CD4-positive, alpha-beta T cell treated with Interleukin-6 at 100 ng/mL for 8 hours (primary cell): ENCODE results near the gene PACS1.
"Not testable (repeated sequence)": the region's sequence is repeated elsewhere in the genome, so short reads cannot be mapped to it uniquely, and the experiment has no call there.

Experiments
- DNase-seq: peaks from one replicate; pipeline ENCODE4 v3.0.0-alpha.2; 2020; ENCODE audit warnings: mixed read lengths, low spot score

Gene PACS1

GRCh38 chr11:66253081-66253480 lies 183.0 kb downstream of the PACS1 start:
- not testable (repeated sequence) for DNase-seq

GRCh38 chr11:66258473-66258893 lies 188.4 kb downstream of the PACS1 start:
- DNase-seq, result no peak

GRCh38 chr11:66259225-66259624 lies 189.2 kb downstream of the PACS1 start:
- no peak for DNase-seq

GRCh38 chr11:66259956-66260355 lies 189.9 kb downstream of the PACS1 start:
- no peak for DNase-seq

- DNase-seq, result no peak
These were observed 191.5 kb downstream of the PACS1 start for GRCh38 chr11:66261578-66261977.

- DNase-seq, result no peak
These were observed 192.1 kb downstream of the PACS1 start for GRCh38 chr11:66262191-66262590.

GRCh38 chr11:66262696-66263095 lies 192.6 kb downstream of the PACS1 start:
- DNase-seq, result no peak

- no peak for DNase-seq
These were observed 193.2 kb downstream of the PACS1 start for GRCh38 chr11:66263231-66263630.

GRCh38 chr11:66263785-66264184 lies 193.7 kb downstream of the PACS1 start:
- DNase-seq, result no peak

GRCh38 chr11:66264383-66264782 lies 194.3 kb downstream of the PACS1 start:
- no peak for DNase-seq

- no peak for DNase-seq
These were observed 194.8 kb downstream of the PACS1 start for GRCh38 chr11:66264914-66265313.

- DNase-seq, result no peak
These were observed 195.7 kb downstream of the PACS1 start for GRCh38 chr11:66265531-66266377.

GRCh38 chr11:66266378-66267038 lies 196.4 kb downstream of the PACS1 start:
- no peak for DNase-seq

- no peak for DNase-seq
These were observed 196.9 kb downstream of the PACS1 start for GRCh38 chr11:66267039-66267378.

- peak; percentile 86 for DNase-seq
These were observed 197.5 kb downstream of the PACS1 start for GRCh38 chr11:66267379-66268243.

GRCh38 chr11:66268244-66268951 lies 198.3 kb downstream of the PACS1 start, which contains the start of gene RAB1B:
TSS of gene RAB1B (plus strand) at chr11:66268639. CDS start at chr11:66268680, 41 bp downstream.
- DNase-seq, result peak; percentile 100

GRCh38 chr11:66268952-66269905 lies 199.2 kb downstream of the PACS1 start:
- no peak for DNase-seq

- DNase-seq, result no peak
These were observed 201.7 kb downstream of the PACS1 start for GRCh38 chr11:66271816-66272215.

- no peak for DNase-seq
These were observed 202.5 kb downstream of the PACS1 start for GRCh38 chr11:66272596-66272995.

GRCh38 chr11:66274219-66274618 lies 204.1 kb downstream of the PACS1 start:
- DNase-seq, result no peak

GRCh38 chr11:66275396-66275795 lies 205.3 kb downstream of the PACS1 start:
- DNase-seq, result no peak
